Measurements from ENCODE around the gene MYL5. TPM values are rescaled to one million over a fixed set of nuclear protein-coding genes. Genes with fewer than 3 reads are reported as not detected.

MYL5 gene
- total RNA-seq, 5 donors from 2014 or later (not counting 1 experiment from before 2014, with no cell fraction given), result 21.1 to 26.3 (median 21.9) TPM

DNA sequence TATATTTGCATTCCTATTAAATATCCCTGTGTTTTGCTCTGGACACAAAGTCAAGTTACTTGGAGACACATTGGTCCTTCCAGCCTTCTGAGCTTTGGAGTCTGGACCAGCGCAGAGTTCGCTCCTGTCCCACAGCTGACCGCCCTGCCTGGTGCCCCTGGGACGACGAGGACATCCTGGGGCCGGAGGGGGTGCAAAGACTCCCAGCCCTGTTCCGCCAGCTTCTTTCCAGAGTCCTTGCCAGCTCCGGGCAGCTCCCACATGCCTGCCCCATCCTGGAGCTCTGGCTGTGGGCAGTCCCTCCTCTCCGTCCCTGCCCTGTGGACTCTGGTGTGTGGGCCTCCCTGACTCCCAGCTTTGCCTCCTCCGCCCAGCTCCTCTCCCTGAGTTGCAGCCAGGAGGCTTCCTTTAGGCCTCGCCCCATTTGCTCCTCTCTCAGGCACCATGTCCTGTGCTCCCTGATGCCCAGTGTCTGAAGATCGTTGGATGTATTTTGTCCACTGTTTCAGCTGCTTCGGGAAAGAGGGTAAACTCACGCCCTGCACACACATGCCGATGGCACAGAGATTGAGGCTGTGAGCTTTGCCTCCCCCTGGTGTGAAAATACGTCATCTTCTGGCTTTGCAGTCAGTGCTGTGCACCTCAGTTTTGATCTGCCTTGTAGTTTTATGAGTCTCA is 26.4 kb downstream of the MYL5 start:
- Mint-ChIP-seq H3K4me3 (no peak overlapping the region), H3K27me3 (no peaks in the 10 kb centered on the region), H3K4me1 (peaks cover 0 to 18% (median 11%) of the 10 kb centered on the region in 3 donors), H3K27ac (no peak overlapping the region), H3K9me3 (no peaks in the 10 kb centered on the region), H3K36me3 (no peaks in the 10 kb centered on the region)
- Histone ChIP-seq H3K27ac (ENCODE audit: low read length) (no peak overlapping the region), H3K36me3 (ENCODE audit: control insufficient read depth in 2 of 2, extremely low read depth in 1 of 2, insufficient read depth in 1 of 2, low read length in 1 of 2) (no peaks in the 10 kb centered on the region), H3K4me3 (ENCODE audit: control insufficient read depth in 1 of 2, extremely low read depth in 1 of 2, low read length in 1 of 2) (no peak overlapping the region), H3K4me1 (ENCODE audit: control insufficient read depth in 1 of 2, extremely low read depth in 1 of 2, insufficient read depth in 2 of 2, low read length in 2 of 2) (peaks cover 0 to 17% of the 10 kb centered on the region in 2 experiments), H3K27me3 (replicated peaks in 1 of 2; ENCODE audit: control insufficient read depth in 2 of 2, extremely low read depth in 1 of 2, insufficient read depth in 2 of 2, low read length in 1 of 2) (peaks cover 0 to 2% of the 10 kb centered on the region in 2 experiments), H3K9me3 (no peaks in the 10 kb centered on the region)
- 94% methylated on average over 16 of the region's 16 CpGs for WGBS (ENCODE audit: insufficient coverage)
- ChIA-PET POLR2A (no interaction called here), CTCF (no interaction called here)
- DNase-seq, result no peak
- ATAC-seq (replicated peaks in 1 of 4), result no peak

DNA sequence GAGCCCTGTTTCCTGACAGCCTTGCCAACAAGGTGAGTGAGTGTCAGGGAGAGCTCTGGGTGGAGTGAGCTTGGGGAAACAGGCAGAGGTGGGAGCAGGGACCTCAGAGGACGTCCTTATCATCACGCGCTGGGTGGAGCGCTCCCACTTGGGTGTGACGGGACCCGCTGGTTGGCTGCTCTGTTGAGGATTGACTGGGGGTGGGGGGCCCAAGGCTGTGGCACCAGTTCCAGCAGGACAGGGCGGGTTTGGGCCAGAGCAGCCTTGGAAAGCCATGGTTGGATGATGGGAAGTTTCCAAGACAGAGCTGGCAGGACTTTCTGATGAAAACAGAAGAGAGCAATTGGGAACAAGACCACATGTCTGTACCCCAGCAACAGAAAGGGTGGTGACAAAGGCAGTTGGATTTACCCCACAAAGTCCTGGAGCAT is 28.3 kb downstream of the MYL5 start:
- Mint-ChIP-seq H3K36me3 (no peaks in the 10 kb centered on the region), H3K4me1 (peaks cover 0 to 20% (median 14%) of the 10 kb centered on the region in 3 donors), H3K4me3 (no peak overlapping the region), H3K27ac (no peak overlapping the region), H3K9me3 (no peaks in the 10 kb centered on the region), H3K27me3 (no peaks in the 10 kb centered on the region)
- Histone ChIP-seq H3K27ac (ENCODE audit: low read length) (no peak overlapping the region), H3K36me3 (ENCODE audit: control insufficient read depth in 2 of 2, extremely low read depth in 1 of 2, insufficient read depth in 1 of 2, low read length in 1 of 2) (no peaks in the 10 kb centered on the region), H3K4me3 (ENCODE audit: control insufficient read depth in 1 of 2, extremely low read depth in 1 of 2, low read length in 1 of 2) (no peak overlapping the region), H3K27me3 (replicated peaks in 1 of 2; ENCODE audit: control insufficient read depth in 2 of 2, extremely low read depth in 1 of 2, insufficient read depth in 2 of 2, low read length in 1 of 2) (peaks cover 0 to 2% of the 10 kb centered on the region in 2 experiments), H3K9me3 (no peaks in the 10 kb centered on the region), H3K4me1 (ENCODE audit: control insufficient read depth in 1 of 2, extremely low read depth in 1 of 2, insufficient read depth in 2 of 2, low read length in 2 of 2) (peaks cover 3 to 33% of the 10 kb centered on the region in 2 experiments)
- ATAC-seq (replicated peaks in 1 of 4) (no peak), DNase-seq (no peak)
- 92% methylated on average over 7 of the region's 7 CpGs for WGBS (ENCODE audit: insufficient coverage)
- POLR2A ChIA-PET, result interaction anchor here in 1 of 2 donors (0.7 kb wide), 1 partner anchor 18 kb away, joined by 5 read pairs; no protein-coding TSS in a partner anchor
- CTCF ChIA-PET, result no interaction called here

- peaks cover 0 to 2% of the 10 kb centered on the region in 2 donors for H3K36me3 ChIP-seq (ENCODE audit: control insufficient read depth in 2 of 2, extremely low read depth in 1 of 2, insufficient read depth in 1 of 2, low read length in 1 of 2)
- H3K4me1 ChIP-seq (ENCODE audit: control insufficient read depth in 1 of 2, extremely low read depth in 1 of 2, insufficient read depth in 2 of 2, low read length in 2 of 2), result peaks cover 3 to 40% of the 10 kb centered on the region in 2 experiments
- H3K9me3 ChIP-seq, result no peaks in the 10 kb centered on the region
- ChIA-PET CTCF (no interaction called here), POLR2A (interaction anchor here in 1 of 2 donors (0.7 kb wide), 1 partner anchor 19 kb away, joined by 5 read pairs; no protein-coding TSS in a partner anchor)
- H3K9me3 Mint-ChIP-seq, result no peaks in the 10 kb centered on the region
- H3K27ac ChIP-seq (ENCODE audit: low read length), result no peak overlapping the region
- H3K4me1 Mint-ChIP-seq, result peaks cover 2 to 23% (median 17%) of the 10 kb centered on the region in 3 donors
- H3K4me3 Mint-ChIP-seq, result no peak overlapping the region
- H3K27me3 Mint-ChIP-seq, result no peaks in the 10 kb centered on the region
- no peak for ATAC-seq (replicated peaks in 1 of 4)
- no peak overlapping the region for H3K27ac Mint-ChIP-seq
- 100% methylated on average over 5 of the region's 10 CpGs for WGBS (ENCODE audit: insufficient coverage)
- peaks cover 0 to 2% of the 10 kb centered on the region in 2 experiments for H3K27me3 ChIP-seq (replicated peaks in 1 of 2; ENCODE audit: control insufficient read depth in 2 of 2, extremely low read depth in 1 of 2, insufficient read depth in 2 of 2, low read length in 1 of 2)
- H3K4me3 ChIP-seq (ENCODE audit: control insufficient read depth in 1 of 2, extremely low read depth in 1 of 2, low read length in 1 of 2), result no peak overlapping the region
- no peak for DNase-seq
- no peaks in the 10 kb centered on the region for H3K36me3 Mint-ChIP-seq
These were observed 29.2 kb downstream of the MYL5 start for GRCh38 chr4:703336-704197.

GRCh38 chr4:704198-704891 is 30.0 kb downstream of the MYL5 start:
- Mint-ChIP-seq H3K9me3 (no peaks in the 10 kb centered on the region), H3K36me3 (peaks cover 3% of the 10 kb centered on the region), H3K27me3 (no peaks in the 10 kb centered on the region), H3K4me1 (peaks cover 10 to 26% (median 21%) of the 10 kb centered on the region in 3 donors), H3K27ac (no peak overlapping the region), H3K4me3 (peak overlapping the region in 1 of 3 donors; percentile 80)
- POLR2A ChIA-PET, result no interaction called here
- Histone ChIP-seq H3K27ac (ENCODE audit: low read length) (no peak overlapping the region), H3K4me1 (ENCODE audit: control insufficient read depth in 1 of 2, extremely low read depth in 1 of 2, insufficient read depth in 2 of 2, low read length in 2 of 2) (peaks cover 3 to 40% of the 10 kb centered on the region in 2 experiments), H3K4me3 (ENCODE audit: control insufficient read depth in 1 of 2, extremely low read depth in 1 of 2, low read length in 1 of 2) (no peak overlapping the region), H3K36me3 (ENCODE audit: control insufficient read depth in 2 of 2, extremely low read depth in 1 of 2, insufficient read depth in 1 of 2, low read length in 1 of 2) (peaks cover 0 to 2% of the 10 kb centered on the region in 2 donors), H3K9me3 (no peaks in the 10 kb centered on the region), H3K27me3 (replicated peaks in 1 of 2; ENCODE audit: control insufficient read depth in 2 of 2, extremely low read depth in 1 of 2, insufficient read depth in 2 of 2, low read length in 1 of 2) (peaks cover 0 to 2% of the 10 kb centered on the region in 2 experiments)
- DNase-seq, result no peak
- CTCF ChIA-PET, result no interaction called here
- ATAC-seq (replicated peaks in 1 of 4), result no peak
- WGBS (ENCODE audit: insufficient coverage), result 96% methylated on average over 41 of the region's 46 CpGs

DNA sequence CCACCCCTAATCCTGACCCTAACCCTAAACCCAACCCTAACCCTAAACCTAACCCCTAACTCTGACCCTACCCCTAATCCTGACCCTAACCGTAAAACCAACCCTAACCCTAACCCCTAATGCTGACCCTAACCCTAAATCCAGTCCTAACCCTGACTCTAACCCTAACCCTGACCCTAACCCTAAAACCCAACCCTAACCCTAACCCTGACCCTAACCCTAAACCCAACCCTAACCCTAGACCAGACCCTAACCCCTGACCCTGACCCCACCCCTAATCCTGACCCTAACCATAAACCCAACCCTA is 30.6 kb downstream of the MYL5 start:
- H3K4me3 ChIP-seq (ENCODE audit: control insufficient read depth in 1 of 2, extremely low read depth in 1 of 2, low read length in 1 of 2), result peak overlapping the region in 1 of 2 donors; percentile 67
- CTCF ChIA-PET, result interaction anchor here in 1 of 2 donors (0.6 kb wide), 1 partner anchor 21 kb away, joined by 3 read pairs; no protein-coding TSS in a partner anchor
- Mint-ChIP-seq H3K27ac (no peak overlapping the region), H3K4me3 (peak overlapping the region; percentile 76 to 80 (median 77)), H3K9me3 (no peaks in the 10 kb centered on the region), H3K4me1 (peaks cover 16 to 28% (median 24%) of the 10 kb centered on the region in 3 donors), H3K36me3 (peaks cover 3% of the 10 kb centered on the region), H3K27me3 (no peaks in the 10 kb centered on the region)
- peaks cover 0 to 2% of the 10 kb centered on the region in 2 donors for H3K36me3 ChIP-seq (ENCODE audit: control insufficient read depth in 2 of 2, extremely low read depth in 1 of 2, insufficient read depth in 1 of 2, low read length in 1 of 2)
- ATAC-seq (replicated peaks in 1 of 4) (no peak), DNase-seq (no peak)
- 95% methylated on average over 1 of the region's 1 CpG for WGBS (ENCODE audit: insufficient coverage)
- H3K27ac ChIP-seq (ENCODE audit: low read length), result peak overlapping the region; percentile 46
- peaks cover 0 to 2% of the 10 kb centered on the region in 2 experiments for H3K27me3 ChIP-seq (replicated peaks in 1 of 2; ENCODE audit: control insufficient read depth in 2 of 2, extremely low read depth in 1 of 2, insufficient read depth in 2 of 2, low read length in 1 of 2)
- H3K9me3 ChIP-seq, result no peaks in the 10 kb centered on the region
- peaks cover 3 to 35% of the 10 kb centered on the region in 2 experiments for H3K4me1 ChIP-seq (ENCODE audit: control insufficient read depth in 1 of 2, extremely low read depth in 1 of 2, insufficient read depth in 2 of 2, low read length in 2 of 2)
- POLR2A ChIA-PET, result no interaction called here
